Neural cell (in vitro differentiated cells): ENCODE data around the gene GSE1.

ENCODE experiments used
- MXI1 ChIP-seq: fragments of 450-650 bp; conservative IDR thresholded peaks from 2 replicates; pipeline ENCODE4 v1.6.1; 2014; ENCODE audit warnings: antibody characterized with exemption, mild to moderate bottlenecking; ENCODE audit not compliant: poor library complexity, severe bottlenecking
- RAD21 ChIP-seq: fragments of 450-650 bp; conservative IDR thresholded peaks from 2 replicates; pipeline ENCODE4 v1.6.1; 2014; ENCODE audit warnings: antibody characterized with exemption, mild to moderate bottlenecking, moderate library complexity

GRCh38 chr16:85665373-85665740, 52.2 kb downstream of the GSE1 start:
- TF ChIP-seq RAD21 (no peak), MXI1 (no peak)
